ENCODE results near the gene LRCH1. TPM values are rescaled to one million over a fixed set of nuclear protein-coding genes. Genes with fewer than 3 reads are reported as not detected.

Gene LRCH1
- total RNA-seq, 1 donor, result 6.9 TPM

GRCh38 chr13:46595136-46595884, 42.3 kb downstream of the LRCH1 start:
- H4K20me1 ChIP-seq (ENCODE audit: insufficient read depth, low read length), result peaks cover 35% of the 10 kb centered on the region
- no peaks in the 10 kb centered on the region for H3K9me3 ChIP-seq (ENCODE audit: low read depth, low read length)
- peaks cover 73% of the 10 kb centered on the region for H3K79me2 ChIP-seq (ENCODE audit: insufficient read depth, low read length)
- no peak overlapping the region for H3K4me3 ChIP-seq (ENCODE audit: insufficient read depth, low read length)
- H3K36me3 ChIP-seq (ENCODE audit: insufficient read depth, low read length), result no peaks in the 10 kb centered on the region
- no peak overlapping the region for H3K4me2 ChIP-seq (ENCODE audit: insufficient read depth, low read length)
- H3K4me1 ChIP-seq (ENCODE audit: insufficient read depth, low read length), result peaks cover 8% of the 10 kb centered on the region
- no peak overlapping the region for H2AFZ ChIP-seq (ENCODE audit: low read length)
- TF ChIP-seq, protein P1, sequence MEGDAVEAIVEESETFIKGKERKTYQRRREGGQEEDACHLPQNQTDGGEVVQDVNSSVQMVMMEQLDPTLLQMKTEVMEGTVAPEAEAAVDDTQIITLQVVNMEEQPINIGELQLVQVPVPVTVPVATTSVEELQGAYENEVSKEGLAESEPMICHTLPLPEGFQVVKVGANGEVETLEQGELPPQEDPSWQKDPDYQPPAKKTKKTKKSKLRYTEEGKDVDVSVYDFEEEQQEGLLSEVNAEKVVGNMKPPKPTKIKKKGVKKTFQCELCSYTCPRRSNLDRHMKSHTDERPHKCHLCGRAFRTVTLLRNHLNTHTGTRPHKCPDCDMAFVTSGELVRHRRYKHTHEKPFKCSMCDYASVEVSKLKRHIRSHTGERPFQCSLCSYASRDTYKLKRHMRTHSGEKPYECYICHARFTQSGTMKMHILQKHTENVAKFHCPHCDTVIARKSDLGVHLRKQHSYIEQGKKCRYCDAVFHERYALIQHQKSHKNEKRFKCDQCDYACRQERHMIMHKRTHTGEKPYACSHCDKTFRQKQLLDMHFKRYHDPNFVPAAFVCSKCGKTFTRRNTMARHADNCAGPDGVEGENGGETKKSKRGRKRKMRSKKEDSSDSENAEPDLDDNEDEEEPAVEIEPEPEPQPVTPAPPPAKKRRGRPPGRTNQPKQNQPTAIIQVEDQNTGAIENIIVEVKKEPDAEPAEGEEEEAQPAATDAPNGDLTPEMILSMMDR (IDR thresholded peaks at IDR 0.05; ENCODE audit: extremely low read depth, low read depth, low read length), result no peak
- H3K27me3 ChIP-seq (ENCODE audit: insufficient read depth, low read length), result no peaks in the 10 kb centered on the region
- no peak overlapping the region for H3K27ac ChIP-seq (ENCODE audit: low read depth, low read length)
- DNase-seq (ENCODE audit: insufficient read length, low spot score, missing footprints), result no peak

GRCh38 chr13:46595885-46596275, 42.9 kb downstream of the LRCH1 start:
- H2AFZ ChIP-seq (ENCODE audit: low read length), result no peak overlapping the region
- H3K36me3 ChIP-seq (ENCODE audit: insufficient read depth, low read length), result no peaks in the 10 kb centered on the region
- DNase-seq (ENCODE audit: insufficient read length, low spot score, missing footprints), result no peak
- no peaks in the 10 kb centered on the region for H3K9me3 ChIP-seq (ENCODE audit: low read depth, low read length)
- H3K4me2 ChIP-seq (ENCODE audit: insufficient read depth, low read length), result no peak overlapping the region
- H3K4me1 ChIP-seq (ENCODE audit: insufficient read depth, low read length), result peaks cover 13% of the 10 kb centered on the region
- no peak overlapping the region for H3K27ac ChIP-seq (ENCODE audit: low read depth, low read length)
- H3K4me3 ChIP-seq (ENCODE audit: insufficient read depth, low read length), result no peak overlapping the region
- H3K79me2 ChIP-seq (ENCODE audit: insufficient read depth, low read length), result peaks cover 73% of the 10 kb centered on the region
- TF ChIP-seq, protein P1 (IDR thresholded peaks at IDR 0.05; ENCODE audit: extremely low read depth, low read depth, low read length), result no peak
- no peaks in the 10 kb centered on the region for H3K27me3 ChIP-seq (ENCODE audit: insufficient read depth, low read length)
- H4K20me1 ChIP-seq (ENCODE audit: insufficient read depth, low read length), result peaks cover 36% of the 10 kb centered on the region

DNA sequence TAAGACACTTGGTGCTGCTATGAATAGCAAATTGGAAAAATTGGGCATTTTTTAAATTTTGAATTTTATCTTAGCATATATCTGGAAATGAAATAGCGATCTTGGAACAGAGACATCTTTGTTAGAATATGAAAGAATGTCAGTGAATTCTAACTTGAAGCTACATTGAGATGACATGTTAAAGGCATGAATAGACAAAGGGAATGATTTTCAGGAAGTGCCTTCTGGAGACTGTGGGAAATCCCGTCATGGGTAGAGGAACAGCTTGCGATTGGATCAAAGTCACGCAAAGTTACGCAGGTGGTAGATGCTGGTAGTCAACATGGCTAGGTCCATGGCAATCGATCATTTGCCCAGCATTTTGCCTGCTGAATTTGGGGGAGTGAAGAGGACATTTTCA, 43.5 kb downstream of the LRCH1 start:
- peaks cover 72% of the 10 kb centered on the region for H3K79me2 ChIP-seq (ENCODE audit: insufficient read depth, low read length)
- H3K27ac ChIP-seq (ENCODE audit: low read depth, low read length), result no peak overlapping the region
- DNase-seq (ENCODE audit: insufficient read length, low spot score, missing footprints), result no peak
- H3K36me3 ChIP-seq (ENCODE audit: insufficient read depth, low read length), result no peaks in the 10 kb centered on the region
- H2AFZ ChIP-seq (ENCODE audit: low read length), result no peak overlapping the region
- TF ChIP-seq, protein P1 (IDR thresholded peaks at IDR 0.05; ENCODE audit: extremely low read depth, low read depth, low read length), result no peak
- H3K27me3 ChIP-seq (ENCODE audit: insufficient read depth, low read length), result no peaks in the 10 kb centered on the region
- no peak overlapping the region for H3K4me3 ChIP-seq (ENCODE audit: insufficient read depth, low read length)
- peaks cover 14% of the 10 kb centered on the region for H3K4me1 ChIP-seq (ENCODE audit: insufficient read depth, low read length)
- H3K4me2 ChIP-seq (ENCODE audit: insufficient read depth, low read length), result no peak overlapping the region
- no peaks in the 10 kb centered on the region for H3K9me3 ChIP-seq (ENCODE audit: low read depth, low read length)
- peaks cover 38% of the 10 kb centered on the region for H4K20me1 ChIP-seq (ENCODE audit: insufficient read depth, low read length)

GRCh38 chr13:46598140-46598819, 45.3 kb downstream of the LRCH1 start:
- TF ChIP-seq, protein P1 (IDR thresholded peaks at IDR 0.05; ENCODE audit: extremely low read depth, low read depth, low read length), result no peak
- Histone ChIP-seq H3K4me1 (ENCODE audit: insufficient read depth, low read length) (peaks cover 14% of the 10 kb centered on the region), H3K4me2 (ENCODE audit: insufficient read depth, low read length) (no peak overlapping the region), H3K79me2 (ENCODE audit: insufficient read depth, low read length) (peaks cover 71% of the 10 kb centered on the region), H4K20me1 (ENCODE audit: insufficient read depth, low read length) (peaks cover 31% of the 10 kb centered on the region), H3K36me3 (ENCODE audit: insufficient read depth, low read length) (no peaks in the 10 kb centered on the region), H3K9me3 (ENCODE audit: low read depth, low read length) (no peaks in the 10 kb centered on the region), H3K4me3 (ENCODE audit: insufficient read depth, low read length) (no peak overlapping the region), H2AFZ (ENCODE audit: low read length) (no peak overlapping the region), H3K27ac (ENCODE audit: low read depth, low read length) (no peak overlapping the region), H3K27me3 (ENCODE audit: insufficient read depth, low read length) (no peaks in the 10 kb centered on the region)
- DNase-seq (ENCODE audit: insufficient read length, low spot score, missing footprints), result no peak
